ENCODE data around the gene SMURF2. TPM values are rescaled to one million over a fixed set of nuclear protein-coding genes. Genes with fewer than 3 reads are reported as not detected.
A peak's percentile ranks its signal among the peaks of the same experiment; 100 is the strongest.

Gene SMURF2
- polyA plus RNA-seq, 1 of the 3 experiments (the other 2 are of a cell fraction), result 36.6 TPM

- H3K4me1 ChIP-seq (ENCODE audit: control insufficient read depth in 1 of 2, insufficient read depth in 2 of 2, low read depth in 1 of 2, low read length in 1 of 2), result peaks cover 28 to 39% of the 10 kb centered on the region in 2 experiments
- H4K20me1 ChIP-seq (ENCODE audit: insufficient read depth), result peaks cover 82% of the 10 kb centered on the region
- DNase-seq, result no peak
- H3K9me2 ChIP-seq, result no peaks in the 10 kb centered on the region
- H3K27ac ChIP-seq (ENCODE audit: low read depth in 2 of 2, low read length in 1 of 2), result peak overlapping the region; percentile 22 to 87; a peak in 3 of 4 replicates
- H3K36me3 ChIP-seq (replicated peaks in 1 of 2; ENCODE audit: control insufficient read depth in 1 of 2, insufficient read depth in 2 of 2, low read length in 1 of 2), result peaks cover 73 to 76% of the 10 kb centered on the region in 2 experiments
- H3K27me3 ChIP-seq (ENCODE audit: insufficient read depth), result no peaks in the 10 kb centered on the region
- no peak overlapping the region for H2AFZ ChIP-seq (ENCODE audit: low read depth)
- peak overlapping the region; percentile 86; the same call in 1 of the 2 replicates for H3K4me2 ChIP-seq
- no peak overlapping the region for H3K4me3 ChIP-seq (ENCODE audit: low read depth in 2 of 2, low read length in 1 of 2)
- H3F3A ChIP-seq (replicated peaks; ENCODE audit: insufficient read depth), result peaks cover 81% of the 10 kb centered on the region
- H3K9ac ChIP-seq, result peak overlapping the region; percentile 100; the same call in 1 of the 2 replicates
- ChIA-PET CTCF (interaction anchor here (2.1 to 13.6 kb wide), 4 partner anchors 6 to 147 kb away, joined by 10 to 122 read pairs (median 56); partner anchors contain the start of gene POLG2), POLR2A (no interaction called here)
- no peaks in the 10 kb centered on the region for H3K9me3 ChIP-seq
- TF ChIP-seq SMC3 (IDR thresholded peaks at IDR 0.05; ENCODE audit: low read depth, low read length) (no peak), TEAD4 (IDR thresholded peaks at IDR 0.05; ENCODE audit: borderline replicate concordance, insufficient read depth) (no peak), NFIC (IDR thresholded peaks at IDR 0.05; ENCODE audit: borderline replicate concordance) (no peak), SIN3A (IDR thresholded peaks at IDR 0.05; ENCODE audit: borderline replicate concordance, low read depth, low read length) (no peak), FOXJ3 (CRISPR knock-in tag; IDR thresholded peaks at IDR 0.05) (no peak)
- H3K79me2 ChIP-seq (ENCODE audit: insufficient read depth), result peaks cover 82% of the 10 kb centered on the region
- WGBS (ENCODE audit: low lambda C conversion rate), result 87% methylated on average over 2 of the region's 2 CpGs
These were observed 159.3 kb downstream of the SMURF2 start for GRCh38 chr17:64502809-64503208.

- 91% methylated on average over 3 of the region's 3 CpGs for WGBS (ENCODE audit: low lambda C conversion rate)
- TF ChIP-seq REST (IDR thresholded peaks at IDR 0.05; ENCODE audit: low read depth, low read length), result no peak
- TF ChIP-seq NRF1 (IDR thresholded peaks at IDR 0.05; ENCODE audit: low read depth, low read length), result no peak
- no peak for TF ChIP-seq CHD2 (IDR thresholded peaks at IDR 0.05; ENCODE audit: low read length, partially characterized antibody)
- TF ChIP-seq ELF1 (IDR thresholded peaks at IDR 0.05), result no peak
- TF ChIP-seq YY1 (IDR thresholded peaks at IDR 0.05; ENCODE audit: low read depth), result no peak
- no peak for TF ChIP-seq TEAD4 (IDR thresholded peaks at IDR 0.05; ENCODE audit: borderline replicate concordance, insufficient read depth)
- TF ChIP-seq POLR2AphosphoS5 (IDR thresholded peaks at IDR 0.05; ENCODE audit: low read depth, low read length), result 0 out of 2 replicates have a peak, but pooled peaks have one; percentile 6
- ChIA-PET CTCF (interaction anchor here (0.6 to 13.6 kb wide), 6 partner anchors 11 to 284 kb away, joined by 3 to 122 read pairs (median 6); no protein-coding TSS in a partner anchor), POLR2A (no interaction called here)
- no peak for DNase-seq
- no peaks in the 10 kb centered on the region for H3K27me3 ChIP-seq (ENCODE audit: insufficient read depth)
- no peak overlapping the region for H2AFZ ChIP-seq (ENCODE audit: low read depth)
- peak overlapping the region; percentile 86; the same call in 1 of the 2 replicates for H3K4me2 ChIP-seq
- peak overlapping the region in 1 of 2 experiments; percentile 87; a peak in 2 of 4 replicates for H3K27ac ChIP-seq (ENCODE audit: low read depth in 2 of 2, low read length in 1 of 2)
- peaks cover 75% of the 10 kb centered on the region for H3K79me2 ChIP-seq (ENCODE audit: insufficient read depth)
- H3K9ac ChIP-seq, result no peak overlapping the region
- peaks cover 86% of the 10 kb centered on the region for H4K20me1 ChIP-seq (ENCODE audit: insufficient read depth)
- peaks cover 34 to 46% of the 10 kb centered on the region in 2 experiments for H3K4me1 ChIP-seq (ENCODE audit: control insufficient read depth in 1 of 2, insufficient read depth in 2 of 2, low read depth in 1 of 2, low read length in 1 of 2)
- peaks cover 78% of the 10 kb centered on the region in 2 experiments for H3K36me3 ChIP-seq (replicated peaks in 1 of 2; ENCODE audit: control insufficient read depth in 1 of 2, insufficient read depth in 2 of 2, low read length in 1 of 2)
- H3F3A ChIP-seq (replicated peaks; ENCODE audit: insufficient read depth), result peaks cover 86% of the 10 kb centered on the region
- no peaks in the 10 kb centered on the region for H3K9me2 ChIP-seq
- no peak overlapping the region for H3K4me3 ChIP-seq (ENCODE audit: low read depth in 2 of 2, low read length in 1 of 2)
- H3K9me3 ChIP-seq, result no peaks in the 10 kb centered on the region
These were observed 160.1 kb downstream of the SMURF2 start for GRCh38 chr17:64502021-64502420.
